ENCODE measurements around the gene ITPK1.

DNA sequence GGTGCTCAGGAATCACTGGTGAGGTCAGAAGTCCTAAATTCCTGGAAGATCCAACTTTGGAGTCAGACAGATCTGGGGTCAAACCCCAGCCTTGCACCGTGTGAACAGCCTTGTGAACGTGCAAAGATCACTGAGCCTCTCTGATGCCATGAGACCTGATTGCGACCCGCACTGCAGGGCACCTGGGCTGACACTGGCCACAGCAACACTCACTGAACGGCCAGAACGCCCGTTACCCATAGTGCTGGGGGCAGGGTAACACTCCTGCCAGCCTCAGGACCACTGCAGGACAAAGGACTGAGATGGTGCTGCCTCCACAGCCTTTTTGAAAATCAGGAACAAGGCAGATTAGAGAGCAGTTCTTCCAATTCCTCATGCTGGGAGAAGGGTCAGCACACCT is 164.5 kb downstream of the ITPK1 start:
- TF ChIP-seq, protein P1, sequence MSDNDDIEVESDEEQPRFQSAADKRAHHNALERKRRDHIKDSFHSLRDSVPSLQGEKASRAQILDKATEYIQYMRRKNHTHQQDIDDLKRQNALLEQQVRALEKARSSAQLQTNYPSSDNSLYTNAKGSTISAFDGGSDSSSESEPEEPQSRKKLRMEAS (IDR thresholded peaks at IDR 0.05), result no peak
- TF ChIP-seq RAD21 (IDR thresholded peaks at IDR 0.05; ENCODE audit: low read depth) (no peak), ZBTB7A (IDR thresholded peaks at IDR 0.05; ENCODE audit: low read depth) (no peak), NFIC (IDR thresholded peaks at IDR 0.05) (no peak), EGR1 (IDR thresholded peaks at IDR 0.05) (no peak), EP300 (IDR thresholded peaks at IDR 0.05; ENCODE audit: borderline replicate concordance) (no peak)

Measured in Ishikawa (cell line).